ENCODE data around the gene NBEAL1. TPM values are rescaled to one million over a fixed set of nuclear protein-coding genes. Genes with fewer than 3 reads are reported as not detected.
"Not testable (repeated sequence)": the region's sequence is repeated elsewhere in the genome, so short reads cannot be mapped to it uniquely, and the experiment has no call there.

The NBEAL1 gene
- total RNA-seq, 4 donors from 2014 or later = 9.8 to 21.9 (median 11.3) TPM

- Histone ChIP-seq H3K9me3 (no peaks in the 10 kb centered on the region), H3K36me3 (no peaks in the 10 kb centered on the region), H3K27me3 (no peaks in the 10 kb centered on the region), H3K4me3 (no peak overlapping the region), H3K4me1 (no peaks in the 10 kb centered on the region), H3K27ac (no peak overlapping the region)
- ATAC-seq = no peak
- no peak for DNase-seq
- intact Hi-C loops (cut with DNase I; ENCODE audit: low total_unique reads) = no loop called here
- in situ Hi-C loops (cut with MboI; ENCODE audit: low sequenced_read_pairs in 4 of 4) = no loop called here
- no peak for TF ChIP-seq POLR2A (IDR thresholded peaks at IDR 0.05)
- TF ChIP-seq CTCF (IDR thresholded peaks at IDR 0.05 in 4 of 5, conservative IDR thresholded peaks at IDR 0.05 in 1 of 5) = no peak
These were observed 24.9 kb upstream of the NBEAL1 start for GRCh38 chr2:202989749-202990148.

GRCh38 chr2:202990501-202990900 lies 24.2 kb upstream of the NBEAL1 start:
- intact Hi-C loops (cut with DNase I; ENCODE audit: low total_unique reads) = no loop called here
- ATAC-seq (no peak), DNase-seq (no peak)
- H3K4me1 ChIP-seq = no peaks in the 10 kb centered on the region
- H3K27ac ChIP-seq = no peak overlapping the region
- no peak overlapping the region for H3K4me3 ChIP-seq
- in situ Hi-C loops (cut with MboI; ENCODE audit: low sequenced_read_pairs in 4 of 4) = no loop called here
- H3K36me3 ChIP-seq = no peaks in the 10 kb centered on the region
- no peak for TF ChIP-seq POLR2A (IDR thresholded peaks at IDR 0.05)
- no peak for TF ChIP-seq CTCF (IDR thresholded peaks at IDR 0.05 in 4 of 5, conservative IDR thresholded peaks at IDR 0.05 in 1 of 5)
- H3K27me3 ChIP-seq = no peaks in the 10 kb centered on the region
- H3K9me3 ChIP-seq = no peaks in the 10 kb centered on the region

GRCh38 chr2:202997113-202997512 lies 17.6 kb upstream of the NBEAL1 start:
- intact Hi-C loops (cut with DNase I; ENCODE audit: low total_unique reads); H3K9me3 ChIP-seq; DNase-seq; in situ Hi-C loops (cut with MboI; ENCODE audit: low sequenced_read_pairs in 4 of 4); H3K4me3 ChIP-seq; ATAC-seq; H3K36me3 ChIP-seq; H3K4me1 ChIP-seq; H3K27me3 ChIP-seq; H3K27ac ChIP-seq: not testable (repeated sequence)

GRCh38 chr2:203002054-203002821 lies 12.4 kb upstream of the NBEAL1 start:
- H3K27me3 ChIP-seq = no peaks in the 10 kb centered on the region
- no peak for DNase-seq

GRCh38 chr2:203003716-203004115 lies 11.0 kb upstream of the NBEAL1 start:
- ATAC-seq (no peak), DNase-seq (no peak)
- Histone ChIP-seq H3K4me3 (no peak overlapping the region), H3K36me3 (no peaks in the 10 kb centered on the region), H3K9me3 (no peaks in the 10 kb centered on the region), H3K27me3 (no peaks in the 10 kb centered on the region), H3K4me1 (no peaks in the 10 kb centered on the region), H3K27ac (no peak overlapping the region)
- intact Hi-C loops (cut with DNase I; ENCODE audit: low total_unique reads) = no loop called here
- in situ Hi-C loops (cut with MboI; ENCODE audit: low sequenced_read_pairs in 4 of 4) = no loop called here
- TF ChIP-seq CTCF (IDR thresholded peaks at IDR 0.05 in 4 of 5, conservative IDR thresholded peaks at IDR 0.05 in 1 of 5) (no peak), POLR2A (IDR thresholded peaks at IDR 0.05) (no peak)

More at GRCh38 chr2:203002054-203002821, 12.4 kb upstream of the NBEAL1 start:
- TF ChIP-seq CTCF (IDR thresholded peaks at IDR 0.05 in 4 of 5, conservative IDR thresholded peaks at IDR 0.05 in 1 of 5) (no peak), POLR2A (IDR thresholded peaks at IDR 0.05) (no peak)
- intact Hi-C loops (cut with DNase I; ENCODE audit: low total_unique reads) = no loop called here
- H3K9me3 ChIP-seq = no peaks in the 10 kb centered on the region
- H3K4me1 ChIP-seq = no peaks in the 10 kb centered on the region
- H3K4me3 ChIP-seq = no peak overlapping the region
- ATAC-seq = no peak
- in situ Hi-C loops (cut with MboI; ENCODE audit: low sequenced_read_pairs in 4 of 4) = no loop called here
- no peaks in the 10 kb centered on the region for H3K36me3 ChIP-seq
- H3K27ac ChIP-seq = no peak overlapping the region
